ENCODE measurements around the gene NOVA1.

The NOVA1 gene

GRCh38 chr14:26414103-26414502 lies 183.7 kb downstream of the NOVA1 start:
- H3K9me3 Mint-ChIP-seq: peaks cover 31% of the 10 kb centered on the region
- no peaks in the 10 kb centered on the region for H3K36me3 Mint-ChIP-seq (ENCODE audit: insufficient read depth)
- DNase-seq (ENCODE audit: low spot score in 2 of 2) (no peak), ATAC-seq (replicated peaks; ENCODE audit: extremely low read depth, poor library complexity, severe bottlenecking) (no peak)
- H3K27ac Mint-ChIP-seq (ENCODE audit: low read depth): no peak overlapping the region
- no peaks in the 10 kb centered on the region for H3K4me1 Mint-ChIP-seq
- H3K27me3 Mint-ChIP-seq: no peaks in the 10 kb centered on the region
- no peak overlapping the region for H3K4me3 Mint-ChIP-seq

DNA sequence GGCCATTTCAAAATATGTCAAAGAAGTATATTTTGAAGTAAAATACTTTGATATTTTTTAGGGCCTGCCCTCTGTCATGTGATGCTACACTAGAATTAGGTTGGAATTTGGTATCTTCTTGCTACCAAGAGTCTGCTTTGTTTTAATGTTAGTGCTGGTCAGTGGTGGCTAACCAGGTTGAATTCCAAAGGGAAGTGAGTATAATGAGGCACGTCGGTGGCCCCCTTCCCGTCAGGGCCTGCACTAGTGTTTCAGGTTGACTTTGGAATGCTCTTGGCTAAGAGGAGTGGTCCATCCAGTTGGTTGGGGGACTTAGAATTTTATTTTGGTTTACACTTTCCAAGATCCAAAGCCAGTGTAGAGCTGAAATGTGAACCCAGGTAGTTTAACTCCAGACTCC lies 185.4 kb downstream of the NOVA1 start:
- no peaks in the 10 kb centered on the region for H3K4me1 Mint-ChIP-seq
- H3K36me3 Mint-ChIP-seq (ENCODE audit: insufficient read depth): no peaks in the 10 kb centered on the region
- no peaks in the 10 kb centered on the region for H3K27me3 Mint-ChIP-seq
- ATAC-seq (replicated peaks; ENCODE audit: extremely low read depth, poor library complexity, severe bottlenecking) (no peak), DNase-seq (ENCODE audit: low spot score in 2 of 2) (no peak)
- H3K4me3 Mint-ChIP-seq: no peak overlapping the region
- no peak overlapping the region for H3K27ac Mint-ChIP-seq (ENCODE audit: low read depth)
- peaks cover 26% of the 10 kb centered on the region for H3K9me3 Mint-ChIP-seq

- Mint-ChIP-seq H3K27ac (ENCODE audit: low read depth) (no peak overlapping the region), H3K4me1 (no peaks in the 10 kb centered on the region), H3K4me3 (no peak overlapping the region), H3K36me3 (ENCODE audit: insufficient read depth) (no peaks in the 10 kb centered on the region), H3K27me3 (no peaks in the 10 kb centered on the region), H3K9me3 (peaks cover 14% of the 10 kb centered on the region)
- ATAC-seq (replicated peaks; ENCODE audit: extremely low read depth, poor library complexity, severe bottlenecking): no peak
- DNase-seq (ENCODE audit: low spot score in 2 of 2): no peak
Measured at GRCh38 chr14:26410189-26410685, 187.6 kb downstream of the NOVA1 start.

DNA sequence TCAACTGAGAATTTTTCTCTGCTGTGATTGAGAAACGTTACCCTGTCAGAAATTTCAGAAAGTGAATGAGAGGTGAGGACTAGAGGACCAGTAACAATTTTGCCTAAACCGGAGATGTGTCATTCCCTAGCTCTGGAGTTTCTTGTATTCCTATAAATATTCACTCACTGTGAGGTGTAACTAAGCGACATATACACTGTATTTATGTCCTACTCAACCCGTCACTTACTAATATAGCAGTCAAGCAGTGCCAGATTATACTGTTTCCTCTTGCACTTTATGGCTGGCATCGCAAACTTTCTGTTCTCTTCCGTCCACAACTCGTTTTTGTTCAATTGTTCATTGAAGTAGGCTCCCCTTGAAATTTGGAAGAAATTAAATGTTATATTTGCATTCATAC lies 192.9 kb downstream of the NOVA1 start:
- no peaks in the 10 kb centered on the region for H3K4me1 Mint-ChIP-seq

DNA sequence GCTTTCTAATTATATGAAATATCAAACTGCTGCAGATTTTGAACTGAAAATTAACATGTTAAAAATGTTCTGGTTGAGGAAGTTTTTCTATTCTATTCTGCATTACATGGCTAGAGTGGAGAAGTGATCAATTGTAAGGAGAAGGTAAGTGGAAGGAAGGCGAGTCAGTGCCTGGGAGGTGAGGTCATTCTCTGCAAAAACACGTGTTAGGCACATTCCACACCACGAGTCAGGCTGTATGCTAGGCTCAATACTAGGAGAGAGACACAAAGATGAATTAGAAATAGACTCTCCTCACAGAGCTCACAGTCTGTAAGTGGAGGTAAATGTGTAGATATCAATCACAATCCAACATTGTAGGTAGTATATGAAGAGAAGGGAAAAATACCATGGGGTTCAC lies 194.1 kb downstream of the NOVA1 start:
- Mint-ChIP-seq H3K4me3 (no peak overlapping the region), H3K27ac (ENCODE audit: low read depth) (no peak overlapping the region), H3K27me3 (no peaks in the 10 kb centered on the region), H3K4me1 (no peaks in the 10 kb centered on the region), H3K36me3 (ENCODE audit: insufficient read depth) (no peaks in the 10 kb centered on the region), H3K9me3 (peaks cover 14% of the 10 kb centered on the region)
- DNase-seq (ENCODE audit: low spot score in 2 of 2) (no peak), ATAC-seq (replicated peaks; ENCODE audit: extremely low read depth, poor library complexity, severe bottlenecking) (no peak)

More for the DNA sequence above, 192.9 kb downstream of the NOVA1 start:
- Mint-ChIP-seq H3K27me3 (no peaks in the 10 kb centered on the region), H3K4me3 (no peak overlapping the region), H3K27ac (ENCODE audit: low read depth) (no peak overlapping the region), H3K36me3 (ENCODE audit: insufficient read depth) (no peaks in the 10 kb centered on the region), H3K9me3 (peaks cover 19% of the 10 kb centered on the region)
- no peak for DNase-seq (ENCODE audit: low spot score in 2 of 2)
- no peak for ATAC-seq (replicated peaks; ENCODE audit: extremely low read depth, poor library complexity, severe bottlenecking)

- Mint-ChIP-seq H3K4me1 (no peaks in the 10 kb centered on the region), H3K36me3 (ENCODE audit: insufficient read depth) (no peaks in the 10 kb centered on the region), H3K27ac (ENCODE audit: low read depth) (no peak overlapping the region), H3K4me3 (no peak overlapping the region), H3K9me3 (peaks cover 17% of the 10 kb centered on the region), H3K27me3 (no peaks in the 10 kb centered on the region)
- DNase-seq (ENCODE audit: low spot score in 2 of 2): no peak
- ATAC-seq (replicated peaks; ENCODE audit: extremely low read depth, poor library complexity, severe bottlenecking): no peak
Measured at GRCh38 chr14:26402126-26402525, 195.7 kb downstream of the NOVA1 start.

- Mint-ChIP-seq H3K36me3 (ENCODE audit: insufficient read depth) (no peaks in the 10 kb centered on the region), H3K27ac (ENCODE audit: low read depth) (no peak overlapping the region), H3K4me3 (no peak overlapping the region), H3K9me3 (peaks cover 19% of the 10 kb centered on the region), H3K4me1 (no peaks in the 10 kb centered on the region), H3K27me3 (no peaks in the 10 kb centered on the region)
- DNase-seq (ENCODE audit: low spot score in 2 of 2) (no peak), ATAC-seq (replicated peaks; ENCODE audit: extremely low read depth, poor library complexity, severe bottlenecking) (no peak)
Measured at GRCh38 chr14:26401179-26401968, 196.5 kb downstream of the NOVA1 start.

GRCh38 chr14:26400373-26400772 lies 197.5 kb downstream of the NOVA1 start:
- DNase-seq (ENCODE audit: low spot score in 2 of 2) (no peak), ATAC-seq (replicated peaks; ENCODE audit: extremely low read depth, poor library complexity, severe bottlenecking) (no peak)
- peaks cover 19% of the 10 kb centered on the region for H3K9me3 Mint-ChIP-seq
- H3K36me3 Mint-ChIP-seq (ENCODE audit: insufficient read depth): no peaks in the 10 kb centered on the region
- H3K4me1 Mint-ChIP-seq: no peaks in the 10 kb centered on the region
- H3K27ac Mint-ChIP-seq (ENCODE audit: low read depth): no peak overlapping the region
- no peak overlapping the region for H3K4me3 Mint-ChIP-seq
- no peaks in the 10 kb centered on the region for H3K27me3 Mint-ChIP-seq

DNA sequence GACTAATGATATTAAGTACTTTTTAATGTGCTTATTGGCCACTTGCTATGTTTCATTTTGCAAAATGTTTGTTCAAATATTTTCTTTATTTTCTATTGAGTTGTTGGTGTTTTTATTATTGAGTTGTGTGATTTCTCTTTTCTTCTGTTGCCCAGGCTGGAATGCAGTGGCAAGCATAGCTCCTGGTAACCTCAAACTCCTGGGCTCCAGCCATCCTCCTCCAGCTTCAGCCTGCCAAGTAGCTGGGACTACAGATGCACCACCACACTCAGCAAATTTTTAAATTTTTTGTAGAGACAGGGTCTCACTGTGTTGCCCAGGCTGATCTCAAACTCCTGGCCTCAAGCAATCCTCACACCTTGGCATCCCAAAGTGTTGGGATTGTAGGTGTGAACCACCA lies 199.2 kb downstream of the NOVA1 start:
- ATAC-seq (replicated peaks; ENCODE audit: extremely low read depth, poor library complexity, severe bottlenecking) (no peak), DNase-seq (ENCODE audit: low spot score in 2 of 2) (no peak)
- Mint-ChIP-seq H3K4me1 (no peaks in the 10 kb centered on the region), H3K27me3 (no peaks in the 10 kb centered on the region), H3K27ac (ENCODE audit: low read depth) (no peak overlapping the region), H3K4me3 (no peak overlapping the region), H3K36me3 (ENCODE audit: insufficient read depth) (peaks cover 1% of the 10 kb centered on the region), H3K9me3 (peaks cover 19% of the 10 kb centered on the region)

Measured in central memory CD8-positive, alpha-beta T cell (primary cell).